Renal cortical epithelial cell (primary cell): ENCODE measurements around the gene OR4C5. TPM values are rescaled to one million over a fixed set of nuclear protein-coding genes. Genes with fewer than 3 reads are reported as not detected.
"Not testable (repeated sequence)": the region's sequence is repeated elsewhere in the genome, so short reads cannot be mapped to it uniquely, and the experiment has no call there.

Experiments used
- DNase-seq: peaks from one replicate; pipeline ENCODE4 v3.0.0-alpha.2; 2011; ENCODE audit warnings: low read depth
- total RNA-seq: library from RNA; depleted of rRNA; stranded (reverse); fragments of >200 nt; gene quantifications from 2 replicates; pipeline ENCODE4 v1.2.3, GENCODE V29; 2014

Gene OR4C5
- total RNA-seq: not detected in 2 replicates

DNA sequence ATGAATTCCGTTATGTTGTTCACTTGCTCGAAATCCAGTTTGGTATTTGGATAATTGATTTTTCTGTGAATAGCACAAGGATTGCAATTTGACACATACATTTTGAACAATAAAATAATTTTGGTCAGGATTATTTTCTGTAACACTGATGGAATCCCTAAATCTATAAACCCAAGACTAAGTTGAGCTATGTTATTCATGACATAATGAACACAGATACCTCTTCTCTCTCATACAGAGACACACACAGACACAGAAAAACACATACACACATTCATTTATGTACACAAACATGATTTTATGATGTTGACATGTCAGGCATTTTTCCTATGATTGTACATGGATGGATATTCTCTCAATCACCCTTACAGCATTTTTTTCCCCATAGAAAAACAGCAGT lies at the start of gene OR4C5:
TSS of gene OR4C5 (minus strand) at position 101 of the 400 bp plus-strand sequence. CDS start at position 101, 0 bp downstream.
- DNase-seq: no peak

DNA sequence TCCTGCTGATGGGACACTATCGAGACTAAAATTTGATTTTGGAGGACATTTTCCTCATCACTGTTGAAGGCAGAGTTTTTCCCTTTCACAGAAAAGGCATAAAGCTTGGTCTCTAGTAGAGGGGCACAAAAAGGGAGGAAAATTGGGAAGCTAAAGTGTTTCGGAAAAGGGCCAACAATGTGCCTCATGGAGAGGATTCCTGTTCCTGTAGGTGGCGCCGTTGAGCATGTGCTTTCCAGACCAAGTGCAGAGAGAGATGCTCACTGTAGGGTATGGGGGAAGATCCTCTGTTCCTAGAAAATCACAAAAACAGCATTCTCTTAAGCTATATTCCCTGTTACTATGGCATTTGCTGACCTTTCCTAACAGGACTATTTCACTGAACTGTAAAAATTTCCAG lies 18.4 kb upstream of the OR4C5 start:
- no peak for DNase-seq

DNA sequence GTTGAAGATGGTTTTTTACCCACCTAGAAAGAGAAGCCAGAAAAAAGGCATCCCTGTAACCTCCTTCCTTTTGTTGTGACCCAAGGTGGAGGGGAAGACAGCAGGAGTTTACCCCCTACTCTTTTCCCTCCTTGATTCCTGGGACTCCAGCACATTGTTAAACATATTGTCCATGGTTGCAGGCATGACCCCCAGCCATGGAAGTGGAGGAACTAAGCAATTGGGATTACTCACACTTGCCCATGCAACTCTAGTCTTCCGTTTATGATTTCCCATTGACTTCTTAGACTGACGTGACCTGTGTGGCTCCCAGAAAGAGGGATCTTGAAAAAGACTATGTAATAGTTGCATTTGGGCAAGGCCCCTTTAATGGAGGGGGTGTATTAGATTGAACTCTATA lies 17.9 kb upstream of the OR4C5 start:
- not testable (repeated sequence) for DNase-seq

DNA sequence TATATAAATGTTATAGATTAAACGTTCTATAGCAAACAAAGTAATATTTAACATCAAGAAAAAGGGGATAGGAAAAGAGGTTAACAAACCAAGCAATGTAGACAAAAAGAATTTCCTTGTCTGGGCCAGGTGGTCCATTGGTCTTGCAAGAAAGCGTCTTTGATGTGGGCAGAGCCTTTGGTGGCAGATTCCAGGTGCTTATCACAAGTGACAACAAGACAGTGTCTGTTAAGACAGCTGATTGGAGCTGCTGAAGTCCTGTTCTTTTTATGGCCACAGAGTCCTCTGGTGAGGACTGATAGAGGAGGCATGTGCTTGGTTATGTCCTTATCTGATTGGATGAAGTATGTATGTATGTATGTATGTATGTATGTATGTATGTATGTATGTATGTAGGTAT lies 5.0 kb downstream of the OR4C5 start:
- DNase-seq: not testable (repeated sequence)

DNA sequence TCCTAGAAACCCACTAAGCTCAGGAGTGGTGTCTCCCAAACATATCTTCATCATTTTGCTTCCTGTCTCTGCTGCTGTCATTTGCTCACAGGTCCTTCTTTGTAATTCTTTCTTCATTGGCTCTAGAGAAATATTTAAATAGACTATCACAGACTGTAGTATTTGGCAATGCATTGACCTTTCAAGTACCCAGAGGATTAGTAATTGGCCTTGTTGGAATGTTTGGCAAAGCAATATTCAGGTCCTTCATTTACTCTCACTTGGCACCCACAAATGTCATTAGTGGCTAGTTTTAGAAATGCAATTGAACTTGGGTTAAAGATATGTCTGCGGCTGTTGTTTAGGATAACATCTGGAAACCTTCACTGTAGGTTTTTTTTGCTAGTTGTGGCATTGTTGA lies 11.6 kb downstream of the OR4C5 start:
- DNase-seq: no peak

DNA sequence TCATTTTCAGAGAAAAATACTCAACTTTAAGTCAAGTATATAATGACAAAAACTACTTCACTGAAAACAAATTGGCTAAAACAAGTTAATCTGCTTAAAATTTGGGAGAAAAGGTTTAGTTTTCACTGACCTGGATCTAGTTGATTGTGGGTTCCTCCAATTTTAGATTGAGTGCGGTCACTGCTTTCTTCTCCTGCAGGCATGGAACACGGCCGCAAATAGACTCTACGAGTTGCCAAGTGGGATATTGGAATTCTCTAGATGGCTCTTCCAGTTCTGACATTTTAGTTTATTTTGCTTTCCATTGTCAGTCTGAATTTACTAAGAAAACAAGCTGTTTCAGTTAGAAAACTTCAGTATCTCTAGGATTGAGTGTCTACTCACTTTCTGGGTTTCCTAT lies 12.3 kb downstream of the OR4C5 start:
- no peak for DNase-seq

DNA sequence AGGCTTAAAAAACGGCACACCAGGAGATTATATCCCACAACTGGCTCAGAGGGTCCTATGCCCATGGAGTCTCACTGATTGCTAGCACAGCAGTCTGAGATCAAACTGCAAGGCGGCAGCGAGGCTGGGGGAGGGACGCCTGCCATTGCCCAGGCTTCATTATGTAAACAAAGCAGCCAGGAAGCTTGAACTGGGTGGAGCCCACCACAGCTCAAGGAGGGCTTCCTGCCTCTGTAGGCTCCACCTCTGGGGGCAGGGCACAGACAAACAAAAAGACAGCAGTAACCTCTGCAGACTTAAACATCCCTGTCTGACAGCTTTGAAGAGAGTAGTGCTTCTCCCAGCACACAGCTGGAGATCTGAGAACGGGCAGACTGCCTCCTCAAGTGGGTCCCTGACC lies 20.0 kb downstream of the OR4C5 start:
- not testable (repeated sequence) for DNase-seq

DNA sequence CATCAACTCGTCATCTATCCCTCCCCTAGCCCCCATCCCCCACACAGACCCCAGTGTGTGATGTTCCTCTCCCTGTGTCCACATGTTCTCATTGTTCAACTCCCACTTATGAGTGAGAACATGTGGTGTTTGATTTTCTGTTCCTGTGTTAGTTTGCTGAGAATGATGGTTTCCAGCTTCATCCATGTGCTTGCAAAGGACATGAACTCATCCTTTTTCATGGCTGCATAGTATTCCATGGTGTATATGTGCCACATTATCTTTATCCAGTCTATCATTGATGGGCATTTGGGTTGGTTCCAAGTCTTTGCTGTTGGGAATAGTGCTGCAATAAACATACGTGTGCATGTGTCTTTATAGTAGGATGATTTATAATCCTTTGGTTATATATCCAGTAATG lies 23.8 kb downstream of the OR4C5 start:
- DNase-seq: not testable (repeated sequence)

DNA sequence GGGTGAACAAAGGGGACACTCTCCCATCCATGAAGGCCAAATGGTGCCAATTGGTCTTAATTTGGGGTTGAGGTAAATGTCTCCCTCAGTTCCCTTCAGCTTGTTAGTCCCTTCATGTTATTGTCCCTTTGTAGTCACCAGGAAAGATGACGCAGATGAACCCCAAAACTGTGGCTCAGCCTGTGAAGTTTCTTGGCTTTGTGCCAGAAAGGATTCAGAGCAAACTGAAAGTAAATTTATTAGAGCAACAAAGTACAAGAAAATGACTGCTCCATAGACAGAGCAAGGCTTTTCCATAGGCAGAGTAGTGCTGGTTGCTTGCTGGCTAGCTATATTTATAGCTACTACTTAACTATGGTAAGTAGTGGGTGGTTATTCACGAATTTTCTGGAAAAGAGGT lies 24.8 kb downstream of the OR4C5 start:
- no peak for DNase-seq

DNA sequence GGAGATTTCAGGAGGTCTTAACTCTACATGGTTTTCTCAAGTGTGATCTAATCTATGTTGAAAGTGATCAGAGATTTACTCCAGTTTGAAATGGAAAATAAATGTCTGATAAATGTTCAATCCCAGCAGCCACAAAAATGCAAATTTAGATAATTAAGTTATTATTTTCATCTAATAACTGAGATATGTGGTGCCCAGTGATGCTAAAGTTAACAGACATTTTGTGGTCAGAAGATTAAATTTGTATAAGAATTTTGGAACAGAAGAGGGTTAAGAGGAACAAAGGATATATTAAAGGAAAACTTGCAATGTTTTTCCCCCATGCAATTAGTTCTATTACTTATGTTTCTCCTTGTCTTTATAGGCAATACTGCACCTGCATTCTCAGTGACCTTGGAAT lies 41.6 kb downstream of the OR4C5 start, which contains the start of gene OR4C3:
TSS of gene OR4C3 (plus strand) at position 301 of the 400 bp plus-strand sequence. CDS start 102 bp downstream, outside the sequence.
- DNase-seq: not testable (repeated sequence)

DNA sequence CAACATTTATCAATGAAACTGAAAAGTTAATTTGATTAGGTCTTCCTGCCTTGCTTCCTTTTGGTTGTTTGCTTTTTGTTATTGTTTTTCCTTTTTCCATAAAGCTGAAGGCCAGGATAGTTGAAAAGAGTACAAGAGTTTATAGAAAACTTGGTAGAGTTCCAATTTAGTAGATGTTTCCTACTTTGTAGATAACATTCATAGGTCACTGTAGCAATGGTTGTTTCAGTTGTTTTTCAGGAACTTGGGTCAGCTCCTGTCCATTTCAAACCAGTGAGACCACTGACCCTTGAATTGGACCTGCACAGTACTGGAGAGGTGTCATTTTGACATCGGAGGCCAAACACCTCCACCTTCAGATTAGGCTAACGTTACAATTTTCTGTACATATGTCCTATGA lies 46.5 kb downstream of the OR4C5 start:
- not testable (repeated sequence) for DNase-seq

Other genes starting within 250 kb of the OR4C5 start
- gene OR4B1, start 149.7 kb downstream of the OR4C5 start, total RNA-seq: not detected in 2 replicates
- gene OR4X2, start 121.4 kb downstream of the OR4C5 start, total RNA-seq: not detected in 2 replicates
- gene OR4X1, start 102.6 kb downstream of the OR4C5 start, total RNA-seq: not detected in 2 replicates
- not detected in 2 replicates for gene OR4S1, start 60.2 kb downstream of the OR4C5 start, total RNA-seq
- not detected in 2 replicates for gene OR4C3, start 41.5 kb downstream of the OR4C5 start, total RNA-seq
- gene OR4A47, start 122.3 kb upstream of the OR4C5 start, total RNA-seq: not detected in 2 replicates